Anterior cingulate cortex (tissue), 58 donors: Measurements from ENCODE around the gene PSMD5.

Source experiments
- DNase-seq, 58 donors: peaks; one replicate each; lab custom pipeline; 2025; lab: John Stamatoyannopoulos, UW

Gene PSMD5

GRCh38 chr9:120770931-120771330, 71.8 kb downstream of the PSMD5 start:
- DNase-seq: no peak

GRCh38 chr9:120768886-120769285, 73.8 kb downstream of the PSMD5 start:
- no peak for DNase-seq

- no peak for DNase-seq
Observed at GRCh38 chr9:120768247-120768646, 74.5 kb downstream of the PSMD5 start.

- no peak for DNase-seq
Observed at GRCh38 chr9:120767451-120767850, 75.3 kb downstream of the PSMD5 start.
